Measurements from ENCODE around the gene TFB1M.

GRCh38 chr6:155271145-155271544, 43.1 kb downstream of the TFB1M start:
- no peak for TF ChIP-seq CTCF (IDR thresholded peaks at IDR 0.05; ENCODE audit: low read length)
- no peak for TF ChIP-seq EZH2 (IDR thresholded peaks at IDR 0.05; ENCODE audit: borderline replicate concordance, low read length)

All from OCI-LY1 (cell line).